ENCODE measurements around the gene SLC45A3. TPM values are rescaled to one million over a fixed set of nuclear protein-coding genes. Genes with fewer than 3 reads are reported as not detected.
A peak's percentile ranks its signal among the peaks of the same experiment; 100 is the strongest.

SLC45A3 gene
- total RNA-seq = 15.6 and 16.9 TPM in 2 replicates
- polyA plus RNA-seq = 15.1 and 15.5 TPM in 2 replicates
- polyA plus RNA-seq (2011; cell fraction: cytosol; rRNA removed) = 9.3 and 12.4 TPM in 2 replicates
- polyA plus RNA-seq (2011; cell fraction: nucleus; rRNA removed) = 12.7 and 12.8 TPM in 2 replicates
- 11.6 and 12.8 TPM in 2 replicates for polyA plus RNA-seq (2012)
- polyA minus RNA-seq = 11.9 and 13.2 TPM in 2 replicates
- polyA minus RNA-seq (2011; cell fraction: cytosol; rRNA and poly(A)+ RNA removed) = 1.4 TPM
- polyA minus RNA-seq (2011; cell fraction: nucleus; rRNA and poly(A)+ RNA removed) = 7.5 and 8.4 TPM in 2 replicates
- Bru-seq, nascent RNA = percentile 51 among the genes with signal in this experiment
- BruChase-seq, experiment 1, labeled RNA remaining after a 6-hour chase = percentile 74 among the genes with signal in this experiment
- BruChase-seq, experiment 2, labeled RNA remaining after a 2-hour chase = percentile 69 among the genes with signal in this experiment
- long read RNA-seq, transcript SLC45A3-201 (5 exons, 3,341 nt) = major isoform, 7 of 10 reads
- long read RNA-seq, partial matches to known transcripts = 1 of 10 reads
- long read RNA-seq, other reads (novel, unspliced or antisense) = 2 of 10 reads

- ChIA-PET CTCF (interaction anchor here (1.1 to 7.3 kb wide), 4 partner anchors 11 to 31 kb away, joined by 4 to 90 read pairs (median 44); no protein-coding TSS in a partner anchor), POLR2A (interaction anchor here (1.1 to 1.6 kb wide), 2 partner anchors 16 to 20 kb away, joined by 4 read pairs; no protein-coding TSS in a partner anchor)
These were observed at the start of gene SLC45A3 for GRCh38 chr1:205680073-205680851. Gene SLC45A3 (minus strand): TSS chr1:205680509. CDS start chr1:205664656, 15,853 bp downstream.

GRCh38 chr1:205726619-205727125 lies 46.4 kb upstream of the SLC45A3 start:
- DNase-seq (ENCODE audit: low read depth, low spot score) = no peak
- Histone ChIP-seq H3K4me1 (ENCODE audit: control insufficient read depth, extremely low read depth, insufficient read depth, low read length) (no peaks in the 10 kb centered on the region), H3K27me3 (ENCODE audit: control insufficient read depth in 2 of 2, insufficient read depth in 2 of 2, low read length in 2 of 2) (no peaks in the 10 kb centered on the region), H3K9me1 (replicated peaks; ENCODE audit: control insufficient read depth, extremely low read depth, insufficient read depth, low read length) (no peaks in the 10 kb centered on the region), H2AFZ (ENCODE audit: low read depth, low read length) (no peak overlapping the region), H3K9ac (replicated peaks; ENCODE audit: extremely low read depth, insufficient read depth, low read length) (no peak overlapping the region), H3K36me3 (ENCODE audit: control insufficient read depth in 2 of 2, extremely low read depth in 1 of 2, insufficient read depth in 2 of 2, low read length in 2 of 2) (peaks cover 0 to 13% of the 10 kb centered on the region in 2 experiments), H4K20me1 (replicated peaks; ENCODE audit: control insufficient read depth, extremely low read depth, insufficient read depth, low read length) (peaks cover 2% of the 10 kb centered on the region), H3K4me3 (replicated peaks in 1 of 3; ENCODE audit: insufficient read depth in 1 of 3, low read depth in 1 of 3, low read length in 3 of 3) (no peak overlapping the region), H3K79me2 (ENCODE audit: control insufficient read depth, insufficient read depth, low read length) (peaks cover 68% of the 10 kb centered on the region), H3K27ac (ENCODE audit: insufficient read depth, low read depth, low read length) (no peak overlapping the region), H3K9me3 (replicated peaks; ENCODE audit: control insufficient read depth, insufficient read depth, low read length) (no peaks in the 10 kb centered on the region), H3K4me2 (ENCODE audit: insufficient read depth, low read length) (no peak overlapping the region)
- ChIA-PET CTCF (interaction anchor here (1.2 to 5.7 kb wide), 2 partner anchors 16 to 250 kb away, joined by 3 to 47 read pairs; no protein-coding TSS in a partner anchor), POLR2A (no interaction called here)
- TF ChIP-seq MAX (IDR thresholded peaks at IDR 0.05; ENCODE audit: insufficient read depth, insufficient read length) (no peak), GATA2 (IDR thresholded peaks at IDR 0.05; ENCODE audit: insufficient read depth, insufficient read length, low read depth, low read length) (no peak), CTCF (IDR thresholded peaks at IDR 0.05; ENCODE audit: extremely low read depth in 1 of 2, insufficient read depth in 1 of 2, low read depth in 1 of 2, low read length in 2 of 2) (no peak), POLR2A (IDR thresholded peaks at IDR 0.05; ENCODE audit: low read depth, low read length) (no peak), EZH2 (IDR thresholded peaks at IDR 0.05; ENCODE audit: borderline replicate concordance, low read depth, low read length, severe bottlenecking) (no peak), JUN (IDR thresholded peaks at IDR 0.05; ENCODE audit: borderline replicate concordance, insufficient read depth, insufficient read length, low read depth) (no peak), FOS (IDR thresholded peaks at IDR 0.05; ENCODE audit: borderline replicate concordance, insufficient read depth, low read length) (no peak), POLR2AphosphoS5 (IDR thresholded peaks at IDR 0.05; ENCODE audit: insufficient read depth, low read depth, low read length) (no peak), MYC (IDR thresholded peaks at IDR 0.05; ENCODE audit: low read depth, low read length) (no peak)
- intact Hi-C loops (cut with micrococcal nuclease) (no loop called here), dilution Hi-C loops (cut with MboI; ENCODE audit: extremely low pct_ligation_motif_present, low sequenced_read_pairs) (no loop called here)
- no TSS peak for BruUV-seq (replicated peaks)
- no peak for FAIRE-seq

More at GRCh38 chr1:205680073-205680851, at the start of gene SLC45A3:
- Histone ChIP-seq H2AFZ (ENCODE audit: low read depth, low read length) (peak within 1 kb of the TSS; percentile 82), H3K4me3 (replicated peaks in 1 of 3; ENCODE audit: insufficient read depth in 1 of 3, low read depth in 1 of 3, low read length in 3 of 3) (peak within 1 kb of the TSS; percentile 66 to 82 (median 72)), H4K20me1 (replicated peaks; ENCODE audit: control insufficient read depth, extremely low read depth, insufficient read depth, low read length) (no peaks in the 10 kb centered on the region), H3K9me3 (replicated peaks; ENCODE audit: control insufficient read depth, insufficient read depth, low read length) (no peaks in the 10 kb centered on the region), H3K9ac (replicated peaks; ENCODE audit: extremely low read depth, insufficient read depth, low read length) (peak within 1 kb of the TSS; percentile 91), H3K4me1 (ENCODE audit: control insufficient read depth, extremely low read depth, insufficient read depth, low read length) (peaks cover 19% of the 10 kb centered on the region), H3K36me3 (ENCODE audit: control insufficient read depth in 2 of 2, extremely low read depth in 1 of 2, insufficient read depth in 2 of 2, low read length in 2 of 2) (no peaks in the 10 kb centered on the region), H3K9me1 (replicated peaks; ENCODE audit: control insufficient read depth, extremely low read depth, insufficient read depth, low read length) (no peaks in the 10 kb centered on the region), H3K27me3 (ENCODE audit: control insufficient read depth in 2 of 2, insufficient read depth in 2 of 2, low read length in 2 of 2) (no peaks in the 10 kb centered on the region), H3K27ac (ENCODE audit: insufficient read depth, low read depth, low read length) (peak within 1 kb of the TSS; percentile 95), H3K4me2 (ENCODE audit: insufficient read depth, low read length) (peak within 1 kb of the TSS; percentile 91), H3K79me2 (ENCODE audit: control insufficient read depth, insufficient read depth, low read length) (peaks cover 11% of the 10 kb centered on the region)
- DNase-seq (ENCODE audit: low read depth, low spot score) = no peak
- intact Hi-C loops (cut with micrococcal nuclease) = no loop called here
- TF ChIP-seq POLR2AphosphoS5 (IDR thresholded peaks at IDR 0.05; ENCODE audit: insufficient read depth, low read depth, low read length) = peak; percentile 10
- TF ChIP-seq EZH2 (IDR thresholded peaks at IDR 0.05; ENCODE audit: borderline replicate concordance, low read depth, low read length, severe bottlenecking) = no peak
- dilution Hi-C loops (cut with MboI; ENCODE audit: extremely low pct_ligation_motif_present, low sequenced_read_pairs) = no loop called here
- FAIRE-seq = peak; percentile 70
- no TSS peak for BruUV-seq (replicated peaks)

All from endothelial cell of umbilical vein (primary cell).